Activated naive CD4-positive, alpha-beta T cell treated with anti-CD3 and anti-CD28 coated beads, Interleukin-2, amount 50 U/mL, for 24 hours (primary cell): ENCODE data around the gene ITCH.
"Not testable (repeated sequence)": the region's sequence is repeated elsewhere in the genome, so short reads cannot be mapped to it uniquely, and the experiment has no call there.

ENCODE experiments used
- H3K27ac Mint-ChIP-seq: one replicate; pipeline ENCODE4 v1.8.0; 2021; ENCODE audit warnings: mild to moderate bottlenecking, mixed read lengths
- H3K27me3 Mint-ChIP-seq: one replicate; pipeline ENCODE4 v1.8.0; 2021; ENCODE audit warnings: mixed read lengths
- H3K36me3 Mint-ChIP-seq: one replicate; pipeline ENCODE4 v1.8.0; 2021; ENCODE audit warnings: mixed read lengths
- H3K4me1 Mint-ChIP-seq: one replicate; pipeline ENCODE4 v1.8.0; 2021; ENCODE audit warnings: mixed read lengths
- H3K4me3 Mint-ChIP-seq: one replicate; pipeline ENCODE4 v1.8.0; 2021; ENCODE audit warnings: mild to moderate bottlenecking, mixed read lengths
- H3K9me3 Mint-ChIP-seq: one replicate; pipeline ENCODE4 v1.8.0; 2021; ENCODE audit warnings: mixed read lengths

ITCH gene

GRCh38 chr20:34441423-34441822 is 78.3 kb downstream of the ITCH start:
- H3K4me3 Mint-ChIP-seq, H3K4me1 Mint-ChIP-seq, H3K27me3 Mint-ChIP-seq, H3K36me3 Mint-ChIP-seq, H3K9me3 Mint-ChIP-seq, H3K27ac Mint-ChIP-seq: not testable (repeated sequence)

DNA sequence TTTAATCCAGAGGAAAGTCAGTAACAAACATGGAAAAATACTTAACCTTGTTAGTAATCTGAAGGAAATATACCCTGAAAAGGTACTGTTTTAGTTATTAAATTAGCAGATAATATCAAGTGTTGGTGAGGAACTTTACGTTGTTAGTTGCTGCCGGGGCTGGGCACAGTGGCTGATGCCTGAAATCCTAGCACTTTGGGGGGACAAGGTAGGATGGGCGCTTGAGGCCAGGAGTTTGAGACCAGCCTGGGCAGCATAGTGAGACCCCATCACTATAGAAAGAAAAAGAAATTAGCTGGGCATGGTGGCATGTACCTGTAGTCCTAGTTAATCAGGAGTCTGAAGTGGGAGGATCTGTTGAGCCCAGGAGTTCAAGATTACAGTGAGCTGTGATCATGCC is 80.5 kb downstream of the ITCH start:
- Mint-ChIP-seq H3K4me1 (peaks cover 6% of the 10 kb centered on the region), H3K27me3 (no peaks in the 10 kb centered on the region), H3K36me3 (peaks cover 12% of the 10 kb centered on the region), H3K27ac (no peak overlapping the region), H3K4me3 (no peak overlapping the region), H3K9me3 (no peaks in the 10 kb centered on the region)

GRCh38 chr20:34445177-34446065 is 82.3 kb downstream of the ITCH start:
- no peak overlapping the region for H3K4me3 Mint-ChIP-seq
- no peak overlapping the region for H3K27ac Mint-ChIP-seq
- no peaks in the 10 kb centered on the region for H3K27me3 Mint-ChIP-seq
- H3K9me3 Mint-ChIP-seq = no peaks in the 10 kb centered on the region
- peaks cover 14% of the 10 kb centered on the region for H3K4me1 Mint-ChIP-seq
- peaks cover 15% of the 10 kb centered on the region for H3K36me3 Mint-ChIP-seq

- no peak overlapping the region for H3K4me3 Mint-ChIP-seq
- H3K27ac Mint-ChIP-seq = peak overlapping the region; percentile 76
- no peaks in the 10 kb centered on the region for H3K9me3 Mint-ChIP-seq
- H3K27me3 Mint-ChIP-seq = no peaks in the 10 kb centered on the region
- H3K4me1 Mint-ChIP-seq = peaks cover 14% of the 10 kb centered on the region
- peaks cover 13% of the 10 kb centered on the region for H3K36me3 Mint-ChIP-seq
These were observed 85.4 kb downstream of the ITCH start for GRCh38 chr20:34448517-34448916.

GRCh38 chr20:34449674-34450592 is 86.9 kb downstream of the ITCH start:
- no peak overlapping the region for H3K4me3 Mint-ChIP-seq
- H3K9me3 Mint-ChIP-seq = no peaks in the 10 kb centered on the region
- H3K27me3 Mint-ChIP-seq = no peaks in the 10 kb centered on the region
- H3K27ac Mint-ChIP-seq = no peak overlapping the region
- peaks cover 13% of the 10 kb centered on the region for H3K36me3 Mint-ChIP-seq
- H3K4me1 Mint-ChIP-seq = peaks cover 14% of the 10 kb centered on the region

DNA sequence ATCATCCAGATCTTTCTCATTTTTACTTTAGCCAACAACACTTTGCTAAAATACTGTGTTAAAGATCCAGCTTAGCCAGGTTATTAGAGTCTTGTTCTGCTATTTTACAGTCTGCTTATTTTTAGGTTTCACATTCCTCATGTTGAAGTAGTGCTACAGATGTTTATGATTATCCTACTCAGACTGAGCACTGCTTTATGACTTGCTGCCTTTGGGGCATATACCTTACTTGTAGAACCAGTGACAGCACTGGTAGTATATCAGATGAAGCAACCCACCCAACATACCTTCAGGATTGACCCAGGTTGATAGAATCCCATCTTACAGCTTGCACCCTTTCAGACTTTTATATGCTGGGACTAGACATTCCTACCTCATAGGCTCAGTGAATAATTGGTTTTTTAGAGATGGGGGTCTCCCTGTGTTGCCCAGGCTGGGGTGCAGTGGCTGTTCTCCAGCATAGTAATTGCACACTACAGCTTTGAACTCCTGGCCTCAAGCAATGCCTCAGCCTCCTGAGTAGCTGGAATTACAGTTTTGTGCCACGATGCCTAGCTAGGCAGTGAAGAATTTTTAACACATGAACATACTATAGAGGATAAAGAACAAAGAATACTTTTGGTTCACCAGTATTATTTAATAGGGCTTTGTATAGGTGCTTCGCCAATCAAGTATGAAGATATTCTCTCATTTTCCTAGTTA is 89.4 kb downstream of the ITCH start:
- Mint-ChIP-seq H3K36me3 (peaks cover 6% of the 10 kb centered on the region), H3K27me3 (no peaks in the 10 kb centered on the region), H3K4me1 (peaks cover 10% of the 10 kb centered on the region), H3K4me3 (no peak overlapping the region), H3K27ac (no peak overlapping the region), H3K9me3 (no peaks in the 10 kb centered on the region)

DNA sequence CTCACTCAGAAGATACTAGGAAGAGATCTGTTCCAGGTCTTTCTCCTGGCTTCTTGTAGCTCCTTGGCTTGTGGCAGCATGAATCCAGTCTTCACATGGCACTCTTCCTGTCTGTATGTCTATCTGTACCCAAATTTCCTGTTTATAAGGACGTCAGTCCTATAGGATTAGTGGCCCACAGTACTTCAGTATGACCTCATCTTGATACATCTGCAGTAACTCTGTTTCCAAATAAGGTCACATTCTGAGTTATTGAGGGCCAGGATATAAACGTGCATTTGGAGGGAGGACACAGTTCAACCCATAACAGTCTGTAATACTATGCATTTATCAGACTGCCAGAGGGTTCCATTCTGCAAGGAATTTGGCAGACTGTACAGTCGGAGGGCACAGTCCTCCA is 95.6 kb downstream of the ITCH start:
- H3K4me3 Mint-ChIP-seq = no peak overlapping the region
- H3K4me1 Mint-ChIP-seq = no peaks in the 10 kb centered on the region
- no peak overlapping the region for H3K27ac Mint-ChIP-seq
- H3K27me3 Mint-ChIP-seq = no peaks in the 10 kb centered on the region
- H3K9me3 Mint-ChIP-seq = no peaks in the 10 kb centered on the region
- H3K36me3 Mint-ChIP-seq = peaks cover 11% of the 10 kb centered on the region

DNA sequence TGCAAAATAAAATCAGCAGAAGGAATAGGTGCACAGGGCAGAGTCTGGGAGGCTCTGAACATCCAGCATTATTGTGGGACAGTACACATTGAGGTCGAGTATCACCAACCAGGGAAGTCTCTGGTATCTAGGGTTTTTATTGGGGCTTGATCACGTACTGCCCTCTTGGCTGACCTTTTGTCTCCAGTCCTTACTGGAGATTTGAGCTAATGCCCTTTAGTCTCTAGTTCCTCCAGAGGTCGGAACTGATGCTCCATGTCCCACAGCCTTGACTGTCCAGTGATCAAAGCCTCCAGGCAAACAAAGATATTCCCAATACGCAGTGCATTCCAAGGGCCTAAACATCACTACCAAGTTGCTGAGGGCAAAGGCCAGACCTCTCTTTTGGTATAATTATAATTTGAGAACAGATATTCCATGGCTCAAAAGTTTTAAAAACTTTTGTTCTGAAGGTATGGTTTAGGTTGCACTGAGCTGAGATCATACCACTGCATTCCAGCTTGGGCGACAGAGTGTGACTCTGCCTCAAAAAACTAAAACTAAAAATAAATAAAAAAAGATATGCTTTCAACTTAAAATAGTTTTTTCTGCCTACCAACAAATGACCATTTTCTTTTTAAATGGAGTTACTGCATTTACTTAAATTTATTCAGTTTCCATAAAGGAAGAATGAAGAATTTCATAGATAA is 96.3 kb downstream of the ITCH start:
- H3K27ac Mint-ChIP-seq = no peak overlapping the region
- H3K27me3 Mint-ChIP-seq = no peaks in the 10 kb centered on the region
- H3K4me1 Mint-ChIP-seq = no peaks in the 10 kb centered on the region
- no peaks in the 10 kb centered on the region for H3K9me3 Mint-ChIP-seq
- H3K4me3 Mint-ChIP-seq = no peak overlapping the region
- H3K36me3 Mint-ChIP-seq = peaks cover 13% of the 10 kb centered on the region

GRCh38 chr20:34461779-34462087 is 98.7 kb downstream of the ITCH start:
- Mint-ChIP-seq H3K4me1 (peaks cover 10% of the 10 kb centered on the region), H3K4me3 (no peak overlapping the region), H3K27ac (no peak overlapping the region), H3K27me3 (no peaks in the 10 kb centered on the region), H3K36me3 (peaks cover 16% of the 10 kb centered on the region), H3K9me3 (no peaks in the 10 kb centered on the region)

DNA sequence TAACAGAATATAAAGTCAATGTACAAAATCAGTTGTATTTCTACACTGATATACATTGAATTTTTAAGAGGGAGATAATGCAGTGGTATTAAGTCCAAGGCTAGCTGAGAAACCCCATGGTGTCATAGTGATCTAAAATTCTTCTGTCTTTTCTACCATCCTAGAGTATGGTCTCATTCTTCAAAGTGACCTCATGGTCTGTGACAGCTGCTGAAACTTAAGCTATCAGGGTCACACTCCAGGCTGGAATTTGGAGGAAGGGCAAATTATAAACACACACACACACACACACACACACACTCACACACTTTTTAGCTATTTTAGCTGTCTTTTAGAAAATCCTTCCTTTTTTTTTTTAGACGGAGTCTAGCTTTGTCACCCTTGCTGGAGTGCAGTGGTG is 105.9 kb downstream of the ITCH start:
- no peaks in the 10 kb centered on the region for H3K9me3 Mint-ChIP-seq
- H3K27ac Mint-ChIP-seq = peak overlapping the region; percentile 72
- peaks cover 7% of the 10 kb centered on the region for H3K36me3 Mint-ChIP-seq
- peaks cover 11% of the 10 kb centered on the region for H3K4me1 Mint-ChIP-seq
- no peak overlapping the region for H3K4me3 Mint-ChIP-seq
- H3K27me3 Mint-ChIP-seq = no peaks in the 10 kb centered on the region

DNA sequence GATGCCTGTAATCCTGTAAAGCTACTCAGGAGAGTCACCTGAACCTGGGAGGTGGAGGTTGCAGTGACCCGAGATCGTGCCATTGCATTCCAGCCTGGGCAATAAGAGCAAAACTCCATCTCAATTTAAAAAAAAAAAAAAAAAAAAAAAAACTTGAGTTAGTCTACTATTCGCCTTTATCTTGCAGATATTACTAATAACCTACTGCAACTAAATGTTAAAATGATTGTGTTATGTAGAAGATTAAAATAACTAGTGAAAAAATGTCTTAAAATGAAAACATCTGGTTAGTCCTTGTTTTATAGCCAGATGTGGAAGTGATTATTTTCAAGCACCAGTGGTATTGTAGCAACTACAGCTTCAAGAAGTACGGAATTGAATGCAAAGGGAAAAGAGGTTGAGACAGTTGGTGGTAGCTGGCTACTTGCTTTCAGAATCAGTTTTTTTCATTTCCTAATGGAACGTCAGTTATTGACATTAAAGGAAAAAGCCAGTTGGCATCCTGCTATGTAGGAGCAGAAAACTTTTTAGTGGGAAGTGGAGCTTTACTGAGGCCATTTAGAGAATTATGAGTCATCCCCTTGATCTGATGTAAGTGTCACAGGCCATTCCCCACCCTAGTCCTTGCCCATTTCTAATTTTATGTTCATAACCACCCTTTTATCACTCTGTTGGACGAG is 109.3 kb downstream of the ITCH start:
- Mint-ChIP-seq H3K9me3 (no peaks in the 10 kb centered on the region), H3K27me3 (no peaks in the 10 kb centered on the region), H3K36me3 (peaks cover 9% of the 10 kb centered on the region), H3K4me3 (no peak overlapping the region), H3K27ac (no peak overlapping the region), H3K4me1 (peaks cover 5% of the 10 kb centered on the region)

GRCh38 chr20:34473262-34473883 is 110.3 kb downstream of the ITCH start:
- Mint-ChIP-seq H3K27ac (no peak overlapping the region), H3K4me1 (peaks cover 5% of the 10 kb centered on the region), H3K36me3 (peaks cover 7% of the 10 kb centered on the region), H3K4me3 (no peak overlapping the region), H3K27me3 (no peaks in the 10 kb centered on the region), H3K9me3 (no peaks in the 10 kb centered on the region)

DNA sequence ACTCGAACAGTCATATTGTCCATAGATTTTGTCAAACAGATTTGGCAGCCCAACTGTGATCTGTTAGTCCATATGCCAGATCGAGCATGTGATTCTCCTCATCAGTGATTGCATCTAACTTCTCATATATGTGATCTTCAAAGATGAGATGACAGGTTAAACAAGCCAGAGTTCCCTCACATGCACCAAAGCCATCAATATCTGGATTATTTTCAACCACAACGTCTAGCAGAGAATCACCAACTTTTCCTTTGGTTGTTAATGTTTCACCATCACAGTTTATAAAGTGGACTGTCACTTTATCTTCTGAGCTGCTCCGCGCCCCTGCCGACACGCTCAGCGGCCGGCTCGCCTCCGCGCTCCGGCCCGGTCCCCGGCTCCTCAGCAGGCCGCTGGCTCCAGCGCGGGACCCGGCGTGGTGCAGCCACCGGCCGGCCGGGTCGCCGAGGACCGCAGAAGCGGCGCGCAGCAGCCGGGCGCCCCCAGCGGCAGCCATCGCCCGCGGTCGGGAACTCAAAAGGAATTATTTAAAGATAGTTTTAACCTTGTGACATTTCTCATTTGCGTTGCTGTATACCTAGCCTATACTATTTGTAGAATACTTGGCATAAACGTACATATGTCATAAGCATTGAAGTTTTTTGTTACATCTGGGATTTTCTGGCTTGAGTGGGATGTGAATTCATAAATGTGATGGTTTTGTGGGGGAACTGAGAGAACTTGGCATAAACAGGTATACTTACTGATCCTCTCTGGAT is 113.1 kb downstream of the ITCH start:
- no peaks in the 10 kb centered on the region for H3K27me3 Mint-ChIP-seq
- H3K4me1 Mint-ChIP-seq = peaks cover 5% of the 10 kb centered on the region
- no peaks in the 10 kb centered on the region for H3K9me3 Mint-ChIP-seq
- no peak overlapping the region for H3K4me3 Mint-ChIP-seq
- peaks cover 17% of the 10 kb centered on the region for H3K36me3 Mint-ChIP-seq
- H3K27ac Mint-ChIP-seq = peak overlapping the region; percentile 16

DNA sequence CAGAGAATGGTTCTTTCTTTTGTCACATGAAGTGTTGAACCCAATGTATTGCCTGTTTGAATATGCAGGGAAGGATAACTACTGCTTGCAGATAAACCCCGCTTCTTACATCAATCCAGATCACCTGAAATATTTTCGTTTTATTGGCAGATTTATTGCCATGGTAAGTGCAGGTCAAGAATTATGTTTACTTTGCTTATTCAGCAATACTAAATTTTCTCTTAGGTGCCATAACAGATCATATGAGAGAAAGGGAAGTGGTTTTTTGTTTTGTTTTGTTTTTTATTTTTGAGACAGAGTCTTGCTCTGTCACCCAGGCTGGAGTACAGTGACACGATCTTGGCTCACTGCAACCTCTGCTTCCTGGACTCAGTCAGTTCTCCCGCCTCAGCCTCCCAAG is 116.6 kb downstream of the ITCH start:
- Mint-ChIP-seq H3K9me3 (no peaks in the 10 kb centered on the region), H3K36me3 (peaks cover 29% of the 10 kb centered on the region), H3K4me3 (no peak overlapping the region), H3K4me1 (peaks cover 5% of the 10 kb centered on the region), H3K27me3 (no peaks in the 10 kb centered on the region), H3K27ac (no peak overlapping the region)
